Prostate gland (tissue), 2 donors: ENCODE data around the gene RBP7.
"Not testable (repeated sequence)": the region's sequence is repeated elsewhere in the genome, so short reads cannot be mapped to it uniquely, and the experiment has no call there.

Experiments used
- CTCF ChIP-seq, 4 experiments: fragments of 200-600 bp in 2 of 4; fragments of 450-650 bp in 2 of 4; sonication (generic) in 2 of 4; IDR thresholded peaks; 1 replicate in 3 of 4; 2 replicates in 1 of 4; pipeline ENCODE4 v1.5.1; 2016 to 2019; ENCODE audit warnings: antibody characterized with exemption in 4 of 4, mild to moderate bottlenecking in 2 of 4, moderate library complexity in 2 of 4
- POLR2A ChIP-seq: fragments of 450-650 bp; IDR thresholded peaks from one replicate; pipeline ENCODE4 v1.6.1; 2016; ENCODE audit warnings: antibody characterized with exemption, mild to moderate bottlenecking
- POLR2AphosphoS5 ChIP-seq: sonication (generic); formaldehyde crosslinking; IDR thresholded peaks from one replicate; pipeline ENCODE4 v1.6.1; 2017; ENCODE audit warnings: antibody characterized with exemption

DNA sequence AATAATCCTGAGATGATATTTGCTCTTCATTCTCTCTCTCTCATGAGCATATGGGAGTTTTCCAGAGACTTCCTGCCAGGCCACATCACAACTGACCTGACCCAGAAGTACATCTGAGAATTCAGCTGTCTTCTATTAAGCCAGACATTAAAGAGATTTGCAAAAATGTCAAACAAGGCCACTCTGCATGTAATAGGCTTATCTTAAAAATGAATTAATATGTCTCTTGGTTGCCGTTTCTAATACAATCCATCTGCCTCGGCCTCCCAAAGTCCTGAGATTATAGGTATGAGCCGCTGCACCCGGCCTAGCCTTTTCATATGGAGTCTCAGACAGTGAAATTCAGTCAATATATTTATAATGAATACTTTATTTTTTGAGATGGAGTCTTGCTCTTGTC is 25.0 kb downstream of the RBP7 start:
- TF ChIP-seq CTCF (IDR thresholded peaks at IDR 0.05); POLR2A; POLR2AphosphoS5: not testable (repeated sequence)
